T-helper 9 cell (primary cell): ENCODE measurements around the gene AIPL1.
A peak's percentile ranks its signal among the peaks of the same experiment; 100 is the strongest.
"Not testable (repeated sequence)": the region's sequence is repeated elsewhere in the genome, so short reads cannot be mapped to it uniquely, and the experiment has no call there.

ENCODE experiments used
- DNase-seq: peaks from one replicate; pipeline ENCODE4 v3.0.0-alpha.2; 2020
- total RNA-seq, 2 donors: gene quantifications; one replicate each; lab custom pipeline; 2026; lab: John Stamatoyannopoulos, UW

The AIPL1 gene, protein sequence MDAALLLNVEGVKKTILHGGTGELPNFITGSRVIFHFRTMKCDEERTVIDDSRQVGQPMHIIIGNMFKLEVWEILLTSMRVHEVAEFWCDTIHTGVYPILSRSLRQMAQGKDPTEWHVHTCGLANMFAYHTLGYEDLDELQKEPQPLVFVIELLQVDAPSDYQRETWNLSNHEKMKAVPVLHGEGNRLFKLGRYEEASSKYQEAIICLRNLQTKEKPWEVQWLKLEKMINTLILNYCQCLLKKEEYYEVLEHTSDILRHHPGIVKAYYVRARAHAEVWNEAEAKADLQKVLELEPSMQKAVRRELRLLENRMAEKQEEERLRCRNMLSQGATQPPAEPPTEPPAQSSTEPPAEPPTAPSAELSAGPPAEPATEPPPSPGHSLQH
- 0 to 0.07 reads per million in 2 donors for total RNA-seq

DNA sequence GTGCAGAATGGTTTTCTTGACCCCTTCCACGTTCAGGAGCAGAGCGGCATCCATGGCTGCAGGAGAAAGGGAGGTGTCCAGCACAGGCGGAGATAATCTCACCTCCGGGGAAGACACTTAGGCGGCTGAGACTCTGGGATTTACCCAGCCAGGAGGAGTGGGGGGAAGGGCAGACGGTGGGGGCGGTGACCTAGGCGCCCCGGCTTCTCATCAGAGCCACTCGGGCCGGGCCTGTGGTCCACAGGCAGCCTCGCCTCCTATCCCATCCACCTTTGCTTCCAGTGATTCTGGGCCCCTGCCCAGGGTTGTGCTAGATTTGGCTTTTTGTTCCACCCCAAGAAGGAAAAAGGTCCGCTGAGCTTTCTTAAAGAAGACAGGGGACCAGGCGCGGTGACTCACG lies at the start of gene AIPL1:
Gene AIPL1, minus strand, starts transcription at position 71 of the 400 bp plus-strand sequence. Its CDS starts 17 bp downstream, at position 54.
- no peak for DNase-seq

- DNase-seq: no peak
Observed at GRCh38 chr17:6483507-6483906, 48.6 kb upstream of the AIPL1 start.

GRCh38 chr17:6482796-6483195 lies 47.9 kb upstream of the AIPL1 start:
- DNase-seq: not testable (repeated sequence)

- DNase-seq: no peak
Observed at GRCh38 chr17:6482105-6482455, 47.2 kb upstream of the AIPL1 start.

- DNase-seq: no peak
Observed at GRCh38 chr17:6480303-6480675, 45.4 kb upstream of the AIPL1 start.

DNA sequence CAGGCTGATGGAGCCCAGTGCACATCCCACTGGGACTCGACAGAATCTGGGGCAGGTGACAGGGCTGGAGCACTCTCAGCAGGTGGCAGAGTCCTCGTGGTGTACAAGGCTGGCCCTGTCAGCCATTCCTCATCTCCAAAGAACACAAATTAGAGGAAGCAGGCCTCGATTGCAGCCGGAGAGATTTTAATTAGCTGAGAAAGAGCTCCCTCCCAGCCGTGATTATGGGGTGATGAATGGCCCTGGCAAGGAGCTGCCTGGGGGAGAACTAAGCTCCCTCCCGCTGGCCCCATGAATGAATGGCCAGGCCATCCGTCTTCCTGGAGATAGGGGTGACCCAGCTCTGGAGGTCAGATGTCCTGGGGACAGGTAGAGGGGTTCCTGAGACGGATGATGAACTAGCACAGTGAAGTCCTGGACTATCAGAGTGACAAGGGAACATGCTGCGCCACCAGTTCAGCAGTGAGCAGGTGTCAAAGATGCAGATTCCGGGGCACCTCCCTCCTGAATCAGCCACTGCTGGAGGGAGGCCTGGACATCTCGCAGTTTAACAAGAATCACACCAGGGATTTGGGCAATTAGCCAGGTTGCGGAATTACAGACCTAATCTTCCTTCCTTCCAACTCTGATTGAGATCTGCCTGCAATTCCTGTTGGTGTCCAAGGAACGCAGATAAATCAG lies 44.8 kb upstream of the AIPL1 start:
- no peak for DNase-seq

- no peak for DNase-seq
Observed at GRCh38 chr17:6478486-6478885, 43.6 kb upstream of the AIPL1 start.

DNA sequence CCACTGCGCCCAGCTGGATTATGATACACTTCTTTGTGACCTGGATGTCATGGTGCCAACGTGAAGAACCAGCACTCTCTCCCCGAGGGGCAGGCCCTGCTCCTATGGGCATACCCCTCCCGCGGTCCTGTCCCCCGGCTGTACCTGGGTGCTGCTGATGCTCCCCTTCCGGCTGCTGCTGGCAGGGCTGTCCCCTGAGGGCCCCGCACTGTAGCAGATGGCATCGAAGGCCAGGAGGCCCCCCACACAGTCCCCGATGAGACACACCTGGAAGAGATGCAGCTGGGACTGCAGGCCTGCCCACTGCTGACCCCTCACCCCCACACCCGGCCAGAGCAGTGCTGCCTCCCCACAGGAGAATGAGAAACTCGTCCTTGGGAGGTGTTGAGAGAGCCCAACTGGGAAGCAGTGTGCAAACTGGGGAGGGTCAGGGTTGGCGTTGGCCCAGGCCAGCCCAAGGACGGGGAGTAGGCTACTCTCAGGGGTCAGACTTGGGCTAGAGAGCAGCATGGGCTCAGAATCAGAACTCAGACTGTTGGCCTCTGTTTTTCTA lies 43.0 kb upstream of the AIPL1 start:
- DNase-seq: no peak

GRCh38 chr17:6476810-6477179 lies 41.9 kb upstream of the AIPL1 start:
- no peak for DNase-seq

DNA sequence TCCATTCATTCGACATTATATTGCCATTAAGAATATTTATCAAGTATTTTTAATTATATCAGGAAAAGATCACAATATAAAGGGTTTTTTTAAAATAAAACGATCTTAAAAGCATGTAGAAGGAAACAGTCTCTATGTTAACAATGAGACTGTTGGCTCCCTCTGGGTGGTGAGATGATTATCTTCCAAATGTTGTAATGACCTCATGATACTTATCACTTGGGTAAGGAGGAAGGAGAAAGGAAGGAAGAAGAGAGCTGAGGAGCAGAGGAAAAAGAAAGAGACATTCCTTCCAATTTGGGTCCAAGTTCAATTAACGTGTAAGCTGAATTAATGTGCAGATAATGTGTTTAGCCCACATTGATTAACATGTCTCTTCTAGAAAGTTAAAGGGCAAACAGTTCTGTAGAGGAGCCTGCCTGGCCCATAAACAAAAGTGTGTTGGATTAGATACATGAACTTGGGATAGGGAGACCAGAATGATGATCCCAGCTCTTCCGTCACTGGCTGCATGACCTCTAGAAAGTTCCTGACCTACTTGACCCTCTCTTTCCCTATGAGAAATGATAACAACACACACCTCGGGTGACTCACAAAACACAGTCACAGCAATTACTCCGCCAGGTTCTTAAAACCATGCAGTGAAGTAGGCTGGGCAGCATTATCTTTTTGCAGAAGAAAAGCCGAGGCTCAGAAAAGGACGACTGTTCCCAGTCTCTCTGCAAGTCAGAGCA lies 41.3 kb upstream of the AIPL1 start:
- no peak for DNase-seq

GRCh38 chr17:6475411-6475810 lies 40.5 kb upstream of the AIPL1 start:
- DNase-seq: no peak

GRCh38 chr17:6474906-6475305 lies 40.0 kb upstream of the AIPL1 start:
- DNase-seq: no peak

DNA sequence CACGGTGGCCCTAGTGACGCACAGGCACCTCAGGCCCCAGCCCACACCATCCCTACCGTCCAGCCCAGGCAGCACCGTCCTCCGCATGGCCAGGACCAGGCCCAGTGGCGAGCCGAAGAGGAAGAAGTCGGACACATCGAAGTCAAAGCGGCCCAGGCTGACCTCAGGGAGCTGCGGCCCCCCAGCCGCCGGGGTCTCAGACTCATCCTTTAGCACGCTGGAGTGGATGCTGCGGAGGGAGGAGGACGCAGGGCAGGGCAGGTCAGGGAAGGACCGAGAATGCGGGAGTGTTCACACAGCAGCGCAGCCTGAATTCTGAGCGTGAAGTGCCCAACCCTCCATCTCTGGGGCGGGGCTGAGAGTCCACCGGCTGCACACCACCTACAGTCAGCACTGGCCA lies 39.5 kb upstream of the AIPL1 start:
- no peak for DNase-seq

- peak; percentile 62 for DNase-seq
Observed at GRCh38 chr17:6473128-6473767, 38.3 kb upstream of the AIPL1 start.

GRCh38 chr17:6472517-6472916 lies 37.6 kb upstream of the AIPL1 start:
- no peak for DNase-seq

- DNase-seq: no peak
Observed at GRCh38 chr17:6471531-6472465, 36.9 kb upstream of the AIPL1 start.

GRCh38 chr17:6470751-6471521 lies 36.0 kb upstream of the AIPL1 start:
- DNase-seq: no peak

DNA sequence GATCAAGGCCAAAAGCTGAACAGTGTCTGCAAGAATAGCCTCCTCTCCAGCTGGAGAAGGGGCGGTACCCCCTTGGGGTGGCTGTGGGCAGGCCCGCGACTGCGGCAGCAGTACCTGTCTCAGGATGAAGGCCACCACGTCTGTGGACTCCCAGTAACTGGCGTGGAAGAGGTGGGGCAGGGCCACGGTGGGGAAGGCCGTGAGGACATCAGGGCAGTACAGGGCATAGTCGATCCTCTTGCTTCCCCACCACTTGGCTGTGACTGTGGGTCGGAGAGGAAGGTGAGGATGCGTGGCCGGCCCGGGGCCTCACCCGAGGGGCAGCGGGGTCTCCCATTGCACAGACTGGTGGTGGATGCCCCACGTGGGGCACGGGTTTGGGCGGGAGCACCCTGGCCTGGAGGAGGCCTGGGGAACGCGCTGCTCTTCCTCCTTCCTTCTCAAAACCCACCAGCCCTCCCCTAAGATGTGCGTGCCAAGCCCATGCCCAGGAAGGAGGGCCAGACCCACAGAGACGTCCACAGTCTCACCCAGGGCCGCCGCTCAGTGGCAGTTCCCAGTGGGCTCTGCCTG lies 35.3 kb upstream of the AIPL1 start:
- DNase-seq: no peak

GRCh38 chr17:6468051-6468790 lies 33.3 kb upstream of the AIPL1 start:
- DNase-seq: no peak

DNA sequence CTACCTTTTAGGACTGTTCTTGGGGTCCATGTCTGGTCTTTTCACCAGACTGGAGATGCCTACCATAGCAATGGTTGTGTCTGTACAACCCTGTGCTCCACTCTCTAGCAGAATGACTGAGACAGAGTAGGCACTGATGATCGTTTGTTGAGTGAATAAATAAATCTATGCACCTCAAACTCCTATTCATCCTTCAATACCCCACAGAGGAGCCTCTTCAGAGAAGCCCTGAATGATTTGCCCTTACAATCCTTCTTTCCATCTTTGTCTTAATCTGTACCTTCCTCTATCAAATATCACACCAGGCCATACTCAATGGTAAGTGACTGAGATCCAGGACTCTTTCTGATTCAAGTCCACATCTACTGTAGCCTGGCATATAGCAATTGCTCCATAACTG lies 32.6 kb upstream of the AIPL1 start:
- no peak for DNase-seq
